Activated CD8-positive, alpha-beta T cell treated with anti-CD3 and anti-CD28 coated beads for 36 hours (primary cell): Measurements from ENCODE around the gene CEBPG. TPM values are rescaled to one million over a fixed set of nuclear protein-coding genes. Genes with fewer than 3 reads are reported as not detected.

Source experiments
- ATAC-seq: fragments of 200-7000 bp; cut with Tn5 transposase; one replicate; pipeline ENCODE4 v1.10.0; 2021; ENCODE audit warnings: mild to moderate bottlenecking, moderate library complexity
- CTCF ChIA-PET: fragments of 350-600 bp; sonication (Branson Sonifier 250); formaldehyde crosslinking; loops from one replicate; lab custom pipeline; 2021; ENCODE audit warnings: antibody characterized with exemption; lab: Charles Lee
- POLR2A ChIA-PET: fragments of 350-600 bp; sonication (Branson Sonifier 250); formaldehyde crosslinking; loops from one replicate; lab custom pipeline; 2021; ENCODE audit warnings: antibody characterized with exemption; lab: Charles Lee
- DNase-seq: peaks from one replicate; pipeline ENCODE4 v3.0.0-alpha.2; 2020
- H3K27ac Mint-ChIP-seq: one replicate; pipeline ENCODE4 v1.8.0; 2021; ENCODE audit warnings: mild to moderate bottlenecking, mixed read lengths
- H3K27me3 Mint-ChIP-seq: one replicate; pipeline ENCODE4 v1.8.0; 2021; ENCODE audit warnings: mixed read lengths
- H3K36me3 Mint-ChIP-seq: one replicate; pipeline ENCODE4 v1.8.0; 2021; ENCODE audit warnings: low read depth, mixed read lengths
- H3K4me1 Mint-ChIP-seq: one replicate; pipeline ENCODE4 v1.8.0; 2021; ENCODE audit warnings: low read depth, mixed read lengths
- H3K4me3 Mint-ChIP-seq: one replicate; pipeline ENCODE4 v1.8.0; 2021; ENCODE audit warnings: mild to moderate bottlenecking, moderate library complexity, mixed read lengths
- H3K9me3 Mint-ChIP-seq: one replicate; pipeline ENCODE4 v1.8.0; 2021; ENCODE audit warnings: mixed read lengths
- intact Hi-C: fragments of 100-400 bp; cut with micrococcal nuclease; formaldehyde crosslinking; loops from one replicate; pipeline ENCODE4 v1.10.0; 2022
- total RNA-seq, 2 experiments: library from RNA; stranded (reverse); gene quantifications; one replicate each; pipeline ENCODE4 v1.2.3, GENCODE V29; 2021
- TF ChIP-seq, protein P1 (sequence below): fragments of 200-600 bp; IDR thresholded peaks from one replicate; pipeline ENCODE4 v1.8.0; 2022; ENCODE audit warnings: antibody characterized with exemption, mild to moderate bottlenecking

Gene CEBPG
- total RNA-seq, 2 experiments from 2014 or later: 28.3 to 30.1 TPM

GRCh38 chr19:33393286-33394005 is 19.9 kb downstream of the CEBPG start:
- DNase-seq: no peak
- ChIA-PET CTCF (no interaction called here), POLR2A (interaction anchor here (0.6 kb wide), 1 partner anchor 140 kb away, joined by 3 read pairs; no protein-coding TSS in a partner anchor)
- intact Hi-C loops: no loop called here
- no peaks in the 10 kb centered on the region for H3K9me3 Mint-ChIP-seq
- no peaks in the 10 kb centered on the region for H3K36me3 Mint-ChIP-seq
- TF ChIP-seq, protein P1, sequence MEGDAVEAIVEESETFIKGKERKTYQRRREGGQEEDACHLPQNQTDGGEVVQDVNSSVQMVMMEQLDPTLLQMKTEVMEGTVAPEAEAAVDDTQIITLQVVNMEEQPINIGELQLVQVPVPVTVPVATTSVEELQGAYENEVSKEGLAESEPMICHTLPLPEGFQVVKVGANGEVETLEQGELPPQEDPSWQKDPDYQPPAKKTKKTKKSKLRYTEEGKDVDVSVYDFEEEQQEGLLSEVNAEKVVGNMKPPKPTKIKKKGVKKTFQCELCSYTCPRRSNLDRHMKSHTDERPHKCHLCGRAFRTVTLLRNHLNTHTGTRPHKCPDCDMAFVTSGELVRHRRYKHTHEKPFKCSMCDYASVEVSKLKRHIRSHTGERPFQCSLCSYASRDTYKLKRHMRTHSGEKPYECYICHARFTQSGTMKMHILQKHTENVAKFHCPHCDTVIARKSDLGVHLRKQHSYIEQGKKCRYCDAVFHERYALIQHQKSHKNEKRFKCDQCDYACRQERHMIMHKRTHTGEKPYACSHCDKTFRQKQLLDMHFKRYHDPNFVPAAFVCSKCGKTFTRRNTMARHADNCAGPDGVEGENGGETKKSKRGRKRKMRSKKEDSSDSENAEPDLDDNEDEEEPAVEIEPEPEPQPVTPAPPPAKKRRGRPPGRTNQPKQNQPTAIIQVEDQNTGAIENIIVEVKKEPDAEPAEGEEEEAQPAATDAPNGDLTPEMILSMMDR: no peak
- no peaks in the 10 kb centered on the region for H3K27me3 Mint-ChIP-seq
- H3K27ac Mint-ChIP-seq: no peak overlapping the region
- H3K4me1 Mint-ChIP-seq: no peaks in the 10 kb centered on the region
- H3K4me3 Mint-ChIP-seq: no peak overlapping the region
- no peak for ATAC-seq

DNA sequence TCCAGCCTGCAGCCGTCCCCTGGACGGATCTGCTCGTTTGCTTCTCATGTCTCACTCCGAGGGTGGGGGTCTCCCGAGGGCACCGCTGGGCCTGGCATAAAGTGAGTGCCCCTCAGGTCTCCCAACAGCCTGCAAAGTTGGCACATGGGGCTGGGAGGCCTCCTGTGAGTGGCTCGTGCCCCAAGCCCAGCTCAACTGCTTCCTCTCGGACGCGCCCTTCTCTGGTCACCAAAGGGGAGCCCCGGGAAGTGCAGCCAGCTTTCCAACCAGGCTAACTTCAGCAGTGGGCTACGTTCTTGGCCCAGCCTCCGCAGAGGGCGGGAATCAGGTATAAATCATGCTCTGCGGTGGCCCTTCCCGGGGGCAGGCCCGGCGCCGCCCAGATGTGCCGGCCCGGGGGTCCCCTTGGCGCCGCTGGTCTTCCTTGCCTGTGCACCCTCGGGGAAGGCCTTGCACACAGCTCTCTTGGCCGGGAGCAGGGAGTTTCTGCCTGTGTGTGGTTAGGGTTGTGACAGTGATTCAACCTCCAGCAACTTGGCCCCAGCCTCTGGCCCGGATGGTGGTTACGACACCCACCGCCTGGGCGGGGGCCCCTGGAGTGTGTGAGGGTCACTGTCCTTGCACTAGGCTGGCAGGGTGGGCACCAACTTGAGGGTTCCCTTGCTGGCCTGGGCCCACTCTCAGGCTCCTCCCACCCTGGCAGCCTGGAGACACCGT is 20.7 kb downstream of the CEBPG start:
- H3K4me3 Mint-ChIP-seq: no peak overlapping the region
- intact Hi-C loops: no loop called here
- H3K27me3 Mint-ChIP-seq: no peaks in the 10 kb centered on the region
- POLR2A ChIA-PET: interaction anchor here (0.6 kb wide), 1 partner anchor 139 kb away, joined by 3 read pairs; no protein-coding TSS in a partner anchor
- H3K36me3 Mint-ChIP-seq: no peaks in the 10 kb centered on the region
- no peak overlapping the region for H3K27ac Mint-ChIP-seq
- ATAC-seq (no peak), DNase-seq (no peak)
- H3K9me3 Mint-ChIP-seq: no peaks in the 10 kb centered on the region
- TF ChIP-seq, protein P1: no peak
- H3K4me1 Mint-ChIP-seq: no peaks in the 10 kb centered on the region
- CTCF ChIA-PET: no interaction called here

DNA sequence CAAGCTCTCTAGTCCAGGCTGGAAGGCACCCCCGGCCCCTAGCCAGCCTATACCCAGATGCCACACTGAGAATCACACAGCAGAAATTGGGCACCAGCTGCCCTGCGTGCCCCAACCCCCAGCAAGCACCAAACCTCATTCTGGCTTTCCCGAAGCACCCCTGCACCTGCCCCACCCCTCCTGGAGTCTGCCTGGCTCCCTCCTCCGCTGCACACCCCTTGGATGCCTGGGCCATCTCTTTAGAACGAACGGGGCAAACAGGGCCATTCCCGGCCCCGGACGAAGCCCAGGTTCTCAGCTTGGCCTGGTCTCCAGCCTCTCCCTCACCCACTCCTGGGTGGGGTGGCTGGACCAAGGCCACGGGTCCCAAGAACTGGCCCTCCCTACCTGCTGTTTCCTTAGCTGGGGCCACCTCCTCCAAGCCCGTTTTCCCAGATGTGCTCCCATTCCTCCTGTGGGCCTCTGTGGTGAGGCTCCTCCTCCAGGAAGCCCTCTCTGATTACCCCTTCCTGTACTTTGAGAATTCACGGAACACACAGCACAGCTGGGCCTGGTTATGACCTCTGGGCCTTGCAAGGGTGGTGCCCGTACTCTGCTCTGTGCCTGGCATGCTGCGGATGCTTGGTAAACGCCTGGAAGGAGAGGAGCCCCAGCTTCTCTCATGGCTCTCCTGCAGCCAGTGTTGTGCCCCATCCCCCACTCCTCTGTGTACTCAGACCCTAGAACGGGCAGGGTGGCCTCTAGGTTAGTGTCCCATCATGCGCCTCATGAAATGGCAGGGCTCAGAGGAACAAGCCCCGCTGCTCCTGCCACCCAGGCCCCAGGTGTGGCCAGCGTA is 21.4 kb downstream of the CEBPG start:
- ATAC-seq (no peak), DNase-seq (no peak)
- ChIA-PET POLR2A (interaction anchor here (0.8 kb wide), 1 partner anchor 22 kb away, joined by 3 read pairs; the partner anchor contains the start of gene CEBPG), CTCF (no interaction called here)
- intact Hi-C loops: no loop called here
- Mint-ChIP-seq H3K27ac (no peak overlapping the region), H3K4me3 (no peak overlapping the region), H3K4me1 (no peaks in the 10 kb centered on the region), H3K9me3 (no peaks in the 10 kb centered on the region), H3K36me3 (no peaks in the 10 kb centered on the region), H3K27me3 (no peaks in the 10 kb centered on the region)
- TF ChIP-seq, protein P1: no peak

- ATAC-seq (no peak), DNase-seq (no peak)
- no peaks in the 10 kb centered on the region for H3K9me3 Mint-ChIP-seq
- H3K36me3 Mint-ChIP-seq: no peaks in the 10 kb centered on the region
- no peak overlapping the region for H3K4me3 Mint-ChIP-seq
- H3K27me3 Mint-ChIP-seq: no peaks in the 10 kb centered on the region
- ChIA-PET POLR2A (interaction anchor here (0.8 kb wide), 1 partner anchor 22 kb away, joined by 3 read pairs; the partner anchor contains the start of gene CEBPG), CTCF (no interaction called here)
- intact Hi-C loops: no loop called here
- H3K4me1 Mint-ChIP-seq: no peaks in the 10 kb centered on the region
- TF ChIP-seq, protein P1: no peak
- H3K27ac Mint-ChIP-seq: no peak overlapping the region
These were observed 22.3 kb downstream of the CEBPG start for GRCh38 chr19:33395561-33396550.
